Liver (tissue), 9 donors: ENCODE results near the gene APOL6. TPM values are rescaled to one million over a fixed set of nuclear protein-coding genes. Genes with fewer than 3 reads are reported as not detected.

Experiments used
- DNase-seq: peaks from one replicate; pipeline ENCODE4 v3.0.0-alpha.2; 2017; ENCODE audit warnings: low spot score
- H3K27ac ChIP-seq, 2 donors: one replicate each; pipeline ENCODE4 v1.7.0; 2013; ENCODE audit warnings: inconsistent platforms in 2 of 2, low read length in 2 of 2, control low read depth in 1 of 2, low read depth in 1 of 2, mild to moderate bottlenecking in 1 of 2
- H3K27me3 ChIP-seq, 4 donors: one replicate each; pipeline versions ENCODE4 v1.6.1 to v1.7.0; 2013; ENCODE audit warnings: low read length in 3 of 4, inconsistent platforms in 1 of 4, mild to moderate bottlenecking in 1 of 4, moderate library complexity in 1 of 4; ENCODE audit not compliant: control insufficient read depth in 4 of 4, insufficient read depth in 4 of 4
- H3K36me3 ChIP-seq, 4 donors: one replicate each; pipeline versions ENCODE4 v1.6.1 to v1.7.0; 2013; ENCODE audit warnings: low read length in 3 of 4, mild to moderate bottlenecking in 3 of 4, low read depth in 1 of 4, moderate library complexity in 1 of 4; ENCODE audit not compliant: control insufficient read depth in 4 of 4, insufficient read depth in 3 of 4
- H3K4me1 ChIP-seq, 4 donors: one replicate each; pipeline versions ENCODE4 v1.6.1 to v1.7.0; 2013; ENCODE audit warnings: low read length in 3 of 4, mild to moderate bottlenecking in 3 of 4, moderate library complexity in 1 of 4; ENCODE audit not compliant: control insufficient read depth in 4 of 4, insufficient read depth in 4 of 4
- H3K4me3 ChIP-seq, 3 donors: one replicate each; pipeline versions ENCODE4 v1.6.1 to v1.7.0; 2013; ENCODE audit warnings: low read length in 3 of 3, control low read depth in 1 of 3, low read depth in 1 of 3, mild to moderate bottlenecking in 1 of 3
- H3K9ac ChIP-seq, 2 donors: one replicate each; pipeline ENCODE4 v1.7.0; 2013; ENCODE audit warnings: low read length in 2 of 2, mild to moderate bottlenecking in 2 of 2, moderate library complexity in 2 of 2, control low read depth in 1 of 2, low read depth in 1 of 2
- H3K9me3 ChIP-seq, 4 donors: one replicate each; pipeline versions ENCODE4 v1.6.1 to v1.7.0; 2013; ENCODE audit warnings: low read length in 3 of 4; ENCODE audit not compliant: control insufficient read depth in 4 of 4
- ATF3 ChIP-seq: IDR thresholded peaks from 2 replicates; pipeline ENCODE4 v1.6.1; 2016; ENCODE audit warnings: antibody characterized with exemption
- CTCF ChIP-seq: fragments of 150-350 bp; IDR thresholded peaks from 2 replicates; pipeline ENCODE4 v1.5.1; 2017; ENCODE audit warnings: improper control_type of control experiment, low read depth, low read length; ENCODE audit not compliant: missing input control
- EGR1 ChIP-seq, 2 donors: IDR thresholded peaks; 2 replicates each; pipeline ENCODE4 v1.6.1; 2016 to 2018; ENCODE audit warnings: antibody characterized with exemption in 2 of 2, low read depth in 2 of 2
- FOXA1 ChIP-seq: IDR thresholded peaks from 2 replicates; pipeline ENCODE4 v1.6.1; 2016; ENCODE audit warnings: antibody characterized with exemption
- FOXA2 ChIP-seq: IDR thresholded peaks from 2 replicates; pipeline ENCODE4 v1.6.1; 2016; ENCODE audit warnings: antibody characterized with exemption
- GABPA ChIP-seq, 2 donors: IDR thresholded peaks in 1 of 2; conservative IDR thresholded peaks in 1 of 2; 2 replicates each; pipeline ENCODE4 v1.6.1; 2016; ENCODE audit warnings: antibody characterized with exemption in 2 of 2, mild to moderate bottlenecking in 1 of 2, moderate library complexity in 1 of 2
- HNF4A ChIP-seq, 2 donors: conservative IDR thresholded peaks; 2 replicates each; pipeline ENCODE4 v1.6.1; 2016; ENCODE audit warnings: antibody characterized with exemption in 2 of 2, mild to moderate bottlenecking in 2 of 2
- HNF4G ChIP-seq: IDR thresholded peaks from 2 replicates; pipeline ENCODE4 v1.6.1; 2016; ENCODE audit warnings: antibody characterized with exemption
- JUND ChIP-seq, 2 donors: IDR thresholded peaks; 2 replicates each; pipeline ENCODE4 v1.6.1; 2016; ENCODE audit warnings: antibody characterized with exemption in 2 of 2
- NR2F2 ChIP-seq: IDR thresholded peaks from 2 replicates; pipeline ENCODE4 v1.6.1; 2016; ENCODE audit warnings: antibody characterized with exemption
- RAD21 ChIP-seq, 2 donors: IDR thresholded peaks; 2 replicates each; pipeline ENCODE4 v1.6.1; 2016; ENCODE audit warnings: antibody characterized with exemption in 2 of 2, mild to moderate bottlenecking in 2 of 2
- REST ChIP-seq: IDR thresholded peaks from 2 replicates; pipeline ENCODE4 v1.6.1; 2016; ENCODE audit warnings: antibody characterized with exemption, mild to moderate bottlenecking
- RXRA ChIP-seq, 2 donors: IDR thresholded peaks; 2 replicates each; pipeline ENCODE4 v1.6.1; 2017 to 2018; ENCODE audit warnings: antibody characterized with exemption in 2 of 2, mild to moderate bottlenecking in 1 of 2
- SP1 ChIP-seq: IDR thresholded peaks from 2 replicates; pipeline ENCODE4 v1.6.1; 2018; ENCODE audit warnings: antibody characterized with exemption, mild to moderate bottlenecking
- TAF1 ChIP-seq: conservative IDR thresholded peaks from 2 replicates; pipeline ENCODE4 v1.6.1; 2016; ENCODE audit warnings: antibody characterized with exemption, mild to moderate bottlenecking
- YY1 ChIP-seq: IDR thresholded peaks from 2 replicates; pipeline ENCODE4 v1.6.1; 2016; ENCODE audit warnings: antibody characterized with exemption, mild to moderate bottlenecking
- ZBTB33 ChIP-seq: IDR thresholded peaks from 2 replicates; pipeline ENCODE4 v1.6.1; 2016; ENCODE audit warnings: antibody characterized with exemption
- WGBS: extraction: QIAGEN DNeasy Blood & Tissue Kit; methylation state at CpG from one replicate; pipeline ENCODE4 v1.1.7; 2013; 5-methylcytosine and 5-hydroxymethylcytosine counted together
- polyA plus RNA-seq, 2 donors: library from polyadenylated mRNA; stranded (reverse) in 1 of 2; unstranded in 1 of 2; fragments of 200-250 nt in 1 of 2; fragments of >200 nt in 1 of 2; fragmentation: Nextera tagmentation in 1 of 2; extraction: Ambion mirVana in 1 of 2; gene quantifications; one replicate each; pipeline versions ENCODE4 v1.2.1 to v1.2.3, GENCODE V29; 2013 to 2015
- total RNA-seq, 2 donors: library from RNA; depleted of rRNA; stranded (reverse); fragments of >200 nt; gene quantifications; one replicate each; pipeline ENCODE4 v1.2.3, GENCODE V29; 2014
- TF ChIP-seq, protein P1 (sequence below): IDR thresholded peaks from 2 replicates; pipeline ENCODE4 v1.6.1; 2016; ENCODE audit warnings: antibody characterized with exemption
- donor health status: healthy.
- donor health status: healthy.
- donor health status: healthy.
- donor health status: healthy.
- donor health status: healthy.

Gene APOL6
- total and polyA plus RNA-seq, 4 donors, result 10.3 to 80.1 (median 17.3) TPM

GRCh38 chr22:35660291-35661127 lies 12.3 kb downstream of the APOL6 start:
- DNase-seq, result no peak

More at GRCh38 chr22:35660291-35661127, 12.3 kb downstream of the APOL6 start:
- Histone ChIP-seq H3K27me3 (no peaks in the 10 kb centered on the region), H3K9me3 (no peaks in the 10 kb centered on the region), H3K27ac (peak overlapping the region in 1 of 2 donors; percentile 30), H3K4me1 (peaks cover 2 to 31% (median 25%) of the 10 kb centered on the region in 4 donors), H3K4me3 (no peak overlapping the region), H3K9ac (no peak overlapping the region), H3K36me3 (peaks cover 14 to 53% (median 39%) of the 10 kb centered on the region in 4 donors)
- 88% methylated on average over 2 of the region's 2 CpGs for WGBS
- TF ChIP-seq RXRA (IDR thresholded peaks at IDR 0.05) (no peak), NR2F2 (no peak), EGR1 (IDR thresholded peaks at IDR 0.05; ENCODE audit: low read depth in 2 of 2) (no peak), ATF3 (no peak), GABPA (IDR thresholded peaks at IDR 0.05 in 1 of 2, conservative IDR thresholded peaks at IDR 0.05 in 1 of 2) (no peak), ZBTB33 (no peak), SP1 (no peak), JUND (IDR thresholded peaks at IDR 0.05) (no peak), REST (no peak), HNF4A (conservative IDR thresholded peaks at IDR 0.05) (no peak), TAF1 (no peak), HNF4G (no peak), FOXA1 (no peak), FOXA2 (no peak), RAD21 (IDR thresholded peaks at IDR 0.05) (no peak), YY1 (no peak), CTCF (no peak)
- TF ChIP-seq, protein P1, sequence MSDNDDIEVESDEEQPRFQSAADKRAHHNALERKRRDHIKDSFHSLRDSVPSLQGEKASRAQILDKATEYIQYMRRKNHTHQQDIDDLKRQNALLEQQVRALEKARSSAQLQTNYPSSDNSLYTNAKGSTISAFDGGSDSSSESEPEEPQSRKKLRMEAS, result no peak
